ENCODE data around the gene TAF4. TPM values are rescaled to one million over a fixed set of nuclear protein-coding genes. Genes with fewer than 3 reads are reported as not detected.

TAF4 gene
- polyA plus RNA-seq, 1 donor from 2014 or later, result 10.2 TPM

GRCh38 chr20:62080249-62080990 lies 14.7 kb upstream of the TAF4 start:
- Histone ChIP-seq H3K27me3 (ENCODE audit: insufficient read depth, low read depth, low read length) (no peaks in the 10 kb centered on the region), H3F3A (ENCODE audit: insufficient read depth, low read length, poor library complexity, severe bottlenecking) (no peaks in the 10 kb centered on the region), H3K79me2 (replicated peaks; ENCODE audit: insufficient read depth, low read length) (no peaks in the 10 kb centered on the region), H2AFZ (ENCODE audit: low read depth, low read length) (no peak overlapping the region), H3K4me3 (ENCODE audit: low read length) (no peak overlapping the region), H3K9me3 (ENCODE audit: low read length) (no peaks in the 10 kb centered on the region), H3K9ac (ENCODE audit: low read length) (no peak overlapping the region), H4K20me1 (ENCODE audit: insufficient read depth) (no peaks in the 10 kb centered on the region), H3K27ac (ENCODE audit: low read length) (no peak overlapping the region), H3K9me2 (ENCODE audit: insufficient read depth, low read length) (no peaks in the 10 kb centered on the region), H3K4me2 (ENCODE audit: low read length) (no peak overlapping the region), H3K36me3 (ENCODE audit: insufficient read depth, low read length) (no peaks in the 10 kb centered on the region)
- TF ChIP-seq MXI1 (conservative IDR thresholded peaks at IDR 0.05; ENCODE audit: poor library complexity, severe bottlenecking) (no peak), RAD21 (conservative IDR thresholded peaks at IDR 0.05) (no peak), TAF1 (IDR thresholded peaks at IDR 0.05; ENCODE audit: low read depth) (no peak), REST (IDR thresholded peaks at IDR 0.05; ENCODE audit: borderline replicate concordance) (no peak), POLR2AphosphoS5 (IDR thresholded peaks at IDR 0.05) (no peak), EZH2 (IDR thresholded peaks at IDR 0.05; ENCODE audit: borderline replicate concordance, insufficient read depth, low read length, poor library complexity, severe bottlenecking) (no peak), EP300 (conservative IDR thresholded peaks at IDR 0.05; ENCODE audit: poor library complexity, severe bottlenecking) (no peak), CTCF (IDR thresholded peaks at IDR 0.05; ENCODE audit: poor library complexity, severe bottlenecking) (no peak), SMC3 (conservative IDR thresholded peaks at IDR 0.05; ENCODE audit: poor library complexity) (no peak)

GRCh38 chr20:62079166-62079565 lies 13.5 kb upstream of the TAF4 start:
- H3K4me2 ChIP-seq (ENCODE audit: low read length), result no peak overlapping the region
- no peaks in the 10 kb centered on the region for H3K9me3 ChIP-seq (ENCODE audit: low read length)
- no peak overlapping the region for H3K9ac ChIP-seq (ENCODE audit: low read length)
- no peak overlapping the region for H3K27ac ChIP-seq (ENCODE audit: low read length)
- H3K79me2 ChIP-seq (replicated peaks; ENCODE audit: insufficient read depth, low read length), result no peaks in the 10 kb centered on the region
- no peaks in the 10 kb centered on the region for H4K20me1 ChIP-seq (ENCODE audit: insufficient read depth)
- no peaks in the 10 kb centered on the region for H3K36me3 ChIP-seq (ENCODE audit: insufficient read depth, low read length)
- no peak overlapping the region for H2AFZ ChIP-seq (ENCODE audit: low read depth, low read length)
- H3K27me3 ChIP-seq (ENCODE audit: insufficient read depth, low read depth, low read length), result no peaks in the 10 kb centered on the region
- no peak overlapping the region for H3K4me3 ChIP-seq (ENCODE audit: low read length)
- no peaks in the 10 kb centered on the region for H3K9me2 ChIP-seq (ENCODE audit: insufficient read depth, low read length)
- no peaks in the 10 kb centered on the region for H3F3A ChIP-seq (ENCODE audit: insufficient read depth, low read length, poor library complexity, severe bottlenecking)
- TF ChIP-seq SMC3 (conservative IDR thresholded peaks at IDR 0.05; ENCODE audit: poor library complexity), result no peak
- no peak for TF ChIP-seq EZH2 (IDR thresholded peaks at IDR 0.05; ENCODE audit: borderline replicate concordance, insufficient read depth, low read length, poor library complexity, severe bottlenecking)
- no peak for TF ChIP-seq TAF1 (IDR thresholded peaks at IDR 0.05; ENCODE audit: low read depth)
- TF ChIP-seq CTCF (IDR thresholded peaks at IDR 0.05; ENCODE audit: poor library complexity, severe bottlenecking), result no peak
- TF ChIP-seq MXI1 (conservative IDR thresholded peaks at IDR 0.05; ENCODE audit: poor library complexity, severe bottlenecking), result no peak
- TF ChIP-seq REST (IDR thresholded peaks at IDR 0.05; ENCODE audit: borderline replicate concordance), result no peak
- TF ChIP-seq RAD21 (conservative IDR thresholded peaks at IDR 0.05), result no peak
